Body of pancreas (tissue), 4 donors: ENCODE data around the gene CTNNA2.

Experiments used
- CTCF ChIP-seq, 7 experiments: fragments of 450-650 bp in 4 of 7; fragments of 200-600 bp in 3 of 7; sonication (generic) in 3 of 7; IDR thresholded peaks; one replicate each; pipeline ENCODE4 v1.5.1; 2016 to 2019; ENCODE audit warnings: antibody characterized with exemption in 7 of 7
- POLR2A ChIP-seq, 3 donors: fragments of 450-650 bp; IDR thresholded peaks; one replicate each; pipeline ENCODE4 v1.6.1; 2016; ENCODE audit warnings: antibody characterized with exemption in 3 of 3, mild to moderate bottlenecking in 2 of 3

DNA sequence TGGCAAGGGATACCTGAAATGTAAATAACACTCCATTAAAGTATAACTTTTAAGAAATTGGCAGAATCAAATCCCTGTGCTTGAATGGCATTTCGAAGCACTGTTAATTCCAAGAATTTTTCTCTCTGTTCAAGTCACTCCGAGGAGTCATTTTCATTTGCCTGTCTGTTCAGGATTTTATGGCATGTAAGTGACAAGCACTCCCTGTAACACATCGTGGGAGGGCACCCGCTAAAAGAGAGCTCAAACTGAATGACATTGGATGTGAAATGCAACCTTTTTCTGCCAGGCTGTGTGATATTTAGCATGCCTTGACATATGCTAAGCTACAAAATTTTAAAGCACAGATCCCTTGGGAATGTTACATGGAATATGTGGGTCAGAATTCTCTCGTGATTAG is 452.1 kb downstream of the CTNNA2 start:
- TF ChIP-seq POLR2A (IDR thresholded peaks at IDR 0.05) = no peak
- no peak for TF ChIP-seq CTCF (IDR thresholded peaks at IDR 0.05)
